HUES48 (cell line): ENCODE results near the gene FCRL3.

Source experiments
- H3K27ac ChIP-seq: one replicate; pipeline ENCODE4 v1.7.0; 2013; ENCODE audit warnings: low read depth, low read length, inconsistent platforms
- H3K27me3 ChIP-seq: 2 replicates; pipeline ENCODE4 v1.6.1; 2013; ENCODE audit warnings: mild to moderate bottlenecking, low read length; ENCODE audit not compliant: control insufficient read depth, insufficient read depth
- H3K36me3 ChIP-seq: 2 replicates; pipeline ENCODE4 v1.6.1; 2013; ENCODE audit warnings: low read length; ENCODE audit not compliant: control insufficient read depth, insufficient read depth
- H3K4me1 ChIP-seq: 2 replicates; pipeline ENCODE4 v1.6.1; 2013; ENCODE audit warnings: mild to moderate bottlenecking, low read length; ENCODE audit not compliant: control insufficient read depth, insufficient read depth
- H3K4me3 ChIP-seq: 2 replicates; pipeline ENCODE4 v1.5.1; 2013; ENCODE audit warnings: mild to moderate bottlenecking, low read depth, low read length
- H3K9ac ChIP-seq: 2 replicates; pipeline ENCODE4 v1.6.1; 2013; ENCODE audit warnings: mild to moderate bottlenecking, low read depth, low read length, moderate library complexity
- H3K9me3 ChIP-seq: 2 replicates; pipeline ENCODE4 v1.6.1; 2013; ENCODE audit warnings: low read length; ENCODE audit not compliant: control insufficient read depth, insufficient read depth

Gene FCRL3

GRCh38 chr1:157639800-157640199 lies 60.8 kb downstream of the FCRL3 start:
- H3K9me3 ChIP-seq = no peaks in the 10 kb centered on the region
- H3K27me3 ChIP-seq = no peaks in the 10 kb centered on the region
- no peak overlapping the region for H3K4me3 ChIP-seq
- H3K9ac ChIP-seq = no peak overlapping the region
- no peak overlapping the region for H3K27ac ChIP-seq
- no peaks in the 10 kb centered on the region for H3K36me3 ChIP-seq
- peaks cover 21% of the 10 kb centered on the region for H3K4me1 ChIP-seq

- Histone ChIP-seq H3K4me3 (no peak overlapping the region), H3K9me3 (no peaks in the 10 kb centered on the region), H3K27me3 (no peaks in the 10 kb centered on the region), H3K9ac (no peak overlapping the region), H3K4me1 (no peaks in the 10 kb centered on the region), H3K27ac (no peak overlapping the region), H3K36me3 (no peaks in the 10 kb centered on the region)
Measured at GRCh38 chr1:157628773-157629172, 71.8 kb downstream of the FCRL3 start.
